ENCODE data around the gene ASCC1.
"Not testable (repeated sequence)": the region's sequence is repeated elsewhere in the genome, so short reads cannot be mapped to it uniquely, and the experiment has no call there.

The ASCC1 gene

GRCh38 chr10:72167118-72167517, 49.0 kb downstream of the ASCC1 start:
- DNase-seq: no peak

- no peak for DNase-seq
These were observed 51.5 kb downstream of the ASCC1 start for GRCh38 chr10:72164617-72165016.

- no peak for DNase-seq
These were observed 53.1 kb downstream of the ASCC1 start for GRCh38 chr10:72162978-72163377.

GRCh38 chr10:72158176-72158575, 57.9 kb downstream of the ASCC1 start:
- no peak for DNase-seq

- no peak for DNase-seq
These were observed 59.9 kb downstream of the ASCC1 start for GRCh38 chr10:72156223-72156622.

GRCh38 chr10:72152286-72152685, 63.8 kb downstream of the ASCC1 start:
- no peak for DNase-seq

GRCh38 chr10:72150746-72151478, 65.2 kb downstream of the ASCC1 start:
- DNase-seq: not testable (repeated sequence)

- DNase-seq: not testable (repeated sequence)
These were observed 68.8 kb downstream of the ASCC1 start for GRCh38 chr10:72147324-72147584.

- no peak for DNase-seq
These were observed 69.3 kb downstream of the ASCC1 start for GRCh38 chr10:72146559-72147323.

GRCh38 chr10:72146071-72146470, 70.0 kb downstream of the ASCC1 start:
- DNase-seq: no peak

- no peak for DNase-seq
These were observed 70.4 kb downstream of the ASCC1 start for GRCh38 chr10:72145657-72146056.

- no peak for DNase-seq
These were observed 75.2 kb downstream of the ASCC1 start for GRCh38 chr10:72140850-72141249.

GRCh38 chr10:72140174-72140573, 75.9 kb downstream of the ASCC1 start:
- DNase-seq: no peak

GRCh38 chr10:72137583-72137982, 78.5 kb downstream of the ASCC1 start:
- DNase-seq: no peak

- not testable (repeated sequence) for DNase-seq
These were observed 79.9 kb downstream of the ASCC1 start for GRCh38 chr10:72136225-72136624.

- no peak for DNase-seq
These were observed 81.0 kb downstream of the ASCC1 start for GRCh38 chr10:72134785-72135767.

GRCh38 chr10:72133517-72133916, 82.6 kb downstream of the ASCC1 start:
- DNase-seq: no peak

- no peak for DNase-seq
These were observed 83.2 kb downstream of the ASCC1 start for GRCh38 chr10:72132854-72133253.

GRCh38 chr10:72127571-72127970, 88.5 kb downstream of the ASCC1 start:
- DNase-seq: no peak

- no peak for DNase-seq
These were observed 89.2 kb downstream of the ASCC1 start for GRCh38 chr10:72126872-72127232.

GRCh38 chr10:72126184-72126871, 89.7 kb downstream of the ASCC1 start:
- no peak for DNase-seq

- no peak for DNase-seq
These were observed 91.1 kb downstream of the ASCC1 start for GRCh38 chr10:72124989-72125388.

- DNase-seq: no peak
These were observed 91.7 kb downstream of the ASCC1 start for GRCh38 chr10:72124381-72124780.

Measured in activated CD4-positive, alpha-beta T cell treated with anti-CD3 and anti-CD28 coated beads for 1 hour (primary cell).